HEK293 (cell line): ENCODE measurements around the gene EIF4ENIF1.
A peak's percentile ranks its signal among the peaks of the same experiment; 100 is the strongest.

ENCODE experiments used
- ATF2 ChIP-seq: fragments of 450-650 bp; formaldehyde crosslinking; IDR thresholded peaks from 2 replicates; pipeline ENCODE4 v1.5.1; 2016; ENCODE audit warnings: missing biosample characterization, missing genetic modification characterization, low read depth
- BCL11B ChIP-seq: fragments of 450-650 bp; formaldehyde crosslinking; IDR thresholded peaks from 2 replicates; pipeline ENCODE4 v1.5.1; 2016; ENCODE audit warnings: low read depth, missing biosample characterization, missing genetic modification characterization
- GFI1B ChIP-seq: fragments of 450-650 bp; formaldehyde crosslinking; IDR thresholded peaks from 2 replicates; pipeline ENCODE4 v1.5.1; 2016; ENCODE audit warnings: missing biosample characterization, missing genetic modification characterization
- GLIS1 ChIP-seq: fragments of 450-650 bp; formaldehyde crosslinking; IDR thresholded peaks from 2 replicates; pipeline ENCODE4 v1.5.1; 2016; ENCODE audit warnings: missing biosample characterization, missing genetic modification characterization
- GLIS2 ChIP-seq: fragments of 450-650 bp; formaldehyde crosslinking; IDR thresholded peaks from 2 replicates; pipeline ENCODE4 v1.5.1; 2016; ENCODE audit warnings: missing biosample characterization, missing genetic modification characterization
- INSM2 ChIP-seq: fragments of 450-650 bp; formaldehyde crosslinking; IDR thresholded peaks from 2 replicates; pipeline ENCODE4 v1.5.1; 2016; ENCODE audit warnings: missing biosample characterization, missing genetic modification characterization
- KLF16 ChIP-seq: fragments of 450-650 bp; formaldehyde crosslinking; IDR thresholded peaks from 2 replicates; pipeline ENCODE4 v1.5.1; 2017; ENCODE audit warnings: missing biosample characterization, missing genetic modification characterization
- KLF17 ChIP-seq: fragments of 450-650 bp; formaldehyde crosslinking; IDR thresholded peaks from 2 replicates; pipeline ENCODE4 v1.5.1; 2016; ENCODE audit warnings: missing biosample characterization, missing genetic modification characterization
- KLF7 ChIP-seq: fragments of 450-650 bp; formaldehyde crosslinking; IDR thresholded peaks from 2 replicates; pipeline ENCODE4 v1.5.1; 2016; ENCODE audit warnings: missing biosample characterization, missing genetic modification characterization, borderline replicate concordance
- KLF8 ChIP-seq: fragments of 450-650 bp; formaldehyde crosslinking; IDR thresholded peaks from 2 replicates; pipeline ENCODE4 v1.5.1; 2016; ENCODE audit warnings: missing biosample characterization, missing genetic modification characterization
- PRDM1 ChIP-seq: fragments of 450-650 bp; formaldehyde crosslinking; IDR thresholded peaks from 2 replicates; pipeline ENCODE4; 2016; ENCODE audit warnings: missing biosample characterization, missing genetic modification characterization
- YY1 ChIP-seq: fragments of 450-650 bp; formaldehyde crosslinking; IDR thresholded peaks from 2 replicates; pipeline ENCODE4 v1.5.1; 2018; ENCODE audit warnings: missing biosample characterization, missing genetic modification characterization
- ZBTB21 ChIP-seq: fragments of 450-650 bp; formaldehyde crosslinking; IDR thresholded peaks from 2 replicates; pipeline ENCODE4 v1.5.1; 2017; ENCODE audit warnings: missing biosample characterization, missing genetic modification characterization
- ZBTB49 ChIP-seq: fragments of 450-650 bp; formaldehyde crosslinking; IDR thresholded peaks from 2 replicates; pipeline ENCODE4 v1.5.1; 2016; ENCODE audit warnings: missing biosample characterization, missing genetic modification characterization, low read depth
- ZFP69B ChIP-seq: fragments of 450-650 bp; formaldehyde crosslinking; IDR thresholded peaks from 2 replicates; pipeline ENCODE4 v1.5.1; 2016; ENCODE audit warnings: missing biosample characterization, missing genetic modification characterization
- ZNF132 ChIP-seq: fragments of 450-650 bp; formaldehyde crosslinking; IDR thresholded peaks from 2 replicates; pipeline ENCODE4 v1.5.1; 2017; ENCODE audit warnings: missing biosample characterization, missing genetic modification characterization, borderline replicate concordance
- ZNF148 ChIP-seq: fragments of 450-650 bp; formaldehyde crosslinking; IDR thresholded peaks from 2 replicates; pipeline ENCODE4 v1.5.0; 2017; ENCODE audit warnings: missing biosample characterization, missing genetic modification characterization, borderline replicate concordance
- ZNF155 ChIP-seq: fragments of 450-650 bp; formaldehyde crosslinking; IDR thresholded peaks from 2 replicates; pipeline ENCODE4 v1.5.1; 2016; ENCODE audit warnings: missing biosample characterization, missing genetic modification characterization
- ZNF202 ChIP-seq: fragments of 450-650 bp; formaldehyde crosslinking; IDR thresholded peaks from 2 replicates; pipeline ENCODE4 v1.5.1; 2016; ENCODE audit warnings: missing biosample characterization, missing genetic modification characterization, borderline replicate concordance
- ZNF280C ChIP-seq: fragments of 450-650 bp; formaldehyde crosslinking; IDR thresholded peaks from 2 replicates; pipeline ENCODE4 v1.5.1; 2016; ENCODE audit warnings: missing biosample characterization, missing genetic modification characterization
- ZNF292 ChIP-seq: fragments of 450-650 bp; formaldehyde crosslinking; IDR thresholded peaks from 2 replicates; pipeline ENCODE4 v1.5.1; 2016; ENCODE audit warnings: low read depth, missing biosample characterization, missing genetic modification characterization, borderline replicate concordance
- ZNF335 ChIP-seq: fragments of 450-650 bp; formaldehyde crosslinking; conservative IDR thresholded peaks from 2 replicates; pipeline ENCODE4 v1.5.1; 2016; ENCODE audit warnings: missing biosample characterization, missing genetic modification characterization
- ZNF362 ChIP-seq: fragments of 450-650 bp; formaldehyde crosslinking; IDR thresholded peaks from 2 replicates; pipeline ENCODE4 v1.5.1; 2016; ENCODE audit warnings: missing biosample characterization, missing genetic modification characterization
- ZNF501 ChIP-seq: fragments of 450-650 bp; formaldehyde crosslinking; IDR thresholded peaks from 2 replicates; pipeline ENCODE4 v1.5.1; 2016; ENCODE audit warnings: missing biosample characterization, missing genetic modification characterization
- ZNF580 ChIP-seq: fragments of 450-650 bp; formaldehyde crosslinking; IDR thresholded peaks from 2 replicates; pipeline ENCODE4 v1.5.1; 2016; ENCODE audit warnings: missing biosample characterization, missing genetic modification characterization
- ZNF776 ChIP-seq: fragments of 450-650 bp; formaldehyde crosslinking; IDR thresholded peaks from 2 replicates; pipeline ENCODE4 v1.5.0; 2017; ENCODE audit warnings: missing biosample characterization, missing genetic modification characterization, borderline replicate concordance
- ZSCAN16 ChIP-seq: fragments of 450-650 bp; formaldehyde crosslinking; IDR thresholded peaks from 2 replicates; pipeline ENCODE4 v1.5.1; 2016; ENCODE audit warnings: missing biosample characterization, missing genetic modification characterization

The EIF4ENIF1 gene

GRCh38 chr22:31488988-31489617 is 539 bp downstream of the EIF4ENIF1 start (continued):
- TF ChIP-seq ZBTB49 (no peak), KLF17 (no peak), KLF7 (tag by site-specific recombination) (peak; percentile 49; the same call in 1 of the 2 replicates), KLF16 (tag by site-specific recombination) (peak; percentile 70; the same call in 1 of the 2 replicates), ZNF280C (tag by site-specific recombination) (no peak), GLIS2 (peak; percentile 57), ZNF148 (no peak), ZBTB21 (tag by site-specific recombination) (no peak), BCL11B (tag by site-specific recombination) (no peak), YY1 (tag by site-specific recombination) (peak; percentile 59; the same call in 1 of the 2 replicates), GFI1B (tag by site-specific recombination) (no peak), ZNF776 (tag by site-specific recombination) (no peak), ZNF580 (no peak), ZSCAN16 (tag by site-specific recombination) (no peak), GLIS1 (tag by site-specific recombination) (peak; percentile 39; the same call in 1 of the 2 replicates), ZFP69B (peak; percentile 67; the same call in 1 of the 2 replicates), ZNF362 (tag by site-specific recombination) (no peak), PRDM1 (tag by site-specific recombination) (no peak), ZNF501 (tag by site-specific recombination) (peak; percentile 24; the same call in 1 of the 2 replicates), ZNF202 (tag by site-specific recombination) (no peak), ATF2 (no peak), ZNF292 (tag by site-specific recombination) (no peak), INSM2 (no peak), ZNF132 (tag by site-specific recombination) (no peak), ZNF155 (tag by site-specific recombination) (no peak), KLF8 (peak; percentile 23; the same call in 1 of the 2 replicates), ZNF335 (peak; percentile 10)
